ENCODE data around the gene IL2RA.
"Not testable (repeated sequence)": the region's sequence is repeated elsewhere in the genome, so short reads cannot be mapped to it uniquely, and the experiment has no call there.

The IL2RA gene

DNA sequence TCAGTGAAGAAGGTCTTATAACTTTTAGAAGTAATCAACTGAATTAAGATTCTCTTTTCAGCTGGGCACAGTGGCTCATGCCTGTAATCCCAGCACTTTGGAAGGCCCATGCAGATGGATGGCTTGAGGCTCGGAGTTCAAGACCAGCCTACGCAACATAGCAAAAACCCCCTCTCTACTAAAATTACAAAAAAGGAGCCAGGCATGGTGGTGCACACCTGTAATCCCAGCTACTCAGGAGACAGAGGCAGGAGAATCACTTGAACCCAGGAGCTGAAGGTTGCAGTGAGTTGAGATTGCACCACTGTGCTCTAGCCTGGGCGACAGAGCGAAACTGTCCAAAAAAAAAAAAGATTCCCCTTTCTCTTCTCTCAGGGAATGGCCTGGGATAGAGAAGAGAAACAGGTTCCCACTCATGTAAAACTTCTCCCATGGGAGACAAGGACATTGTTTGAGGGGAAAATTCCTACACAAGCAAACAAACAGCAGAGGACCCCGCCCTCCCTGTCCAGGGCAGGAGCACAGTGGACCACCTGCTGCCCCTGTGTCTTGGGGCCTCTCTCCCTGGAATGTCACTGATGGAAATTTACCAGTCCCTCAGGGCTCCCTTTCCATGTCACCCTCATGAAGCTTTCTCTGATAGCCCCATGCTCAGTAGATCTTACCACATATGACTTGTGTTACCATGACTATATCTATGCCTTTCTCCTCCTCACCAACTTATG is 5.6 kb downstream of the IL2RA start:
- FAIRE-seq, result no peak

DNA sequence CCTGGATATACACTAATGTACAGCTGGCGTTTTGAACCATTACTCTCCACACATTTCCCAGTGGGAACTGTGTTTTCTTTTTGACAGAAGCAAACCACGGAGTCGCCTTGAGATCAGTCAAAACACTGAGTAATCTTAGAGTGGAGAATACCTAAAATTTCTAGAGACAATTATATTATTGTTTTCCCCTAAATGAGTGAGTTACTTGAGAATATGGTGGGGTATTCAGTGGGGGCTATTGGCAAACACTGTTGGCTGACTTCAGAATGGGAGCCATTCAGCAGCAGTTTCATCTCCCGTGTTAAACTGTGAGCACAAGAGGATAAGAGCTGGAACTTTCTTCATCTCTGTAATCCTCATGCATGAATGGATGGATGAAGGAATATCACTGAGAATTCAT is 6.2 kb downstream of the IL2RA start:
- no peak for FAIRE-seq

DNA sequence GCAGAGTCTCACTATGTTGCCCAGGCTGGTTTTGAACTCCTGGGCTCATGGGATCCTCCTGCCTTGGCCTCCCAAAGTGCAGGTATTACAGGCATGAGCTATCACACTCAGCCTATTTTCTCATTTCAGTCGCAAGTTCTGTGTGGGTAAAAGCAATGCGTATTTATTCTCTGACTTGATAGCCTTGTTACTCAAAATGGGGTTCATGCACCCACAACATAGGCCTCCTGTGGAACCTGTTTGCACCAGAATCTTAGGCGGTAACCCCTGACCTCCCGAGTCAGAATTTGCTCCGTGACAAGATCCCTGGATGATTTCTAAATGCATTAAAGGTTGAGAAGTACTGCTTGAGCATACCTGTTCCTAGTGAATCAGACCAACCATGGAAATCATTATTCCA is 7.3 kb downstream of the IL2RA start:
- FAIRE-seq, result no peak

DNA sequence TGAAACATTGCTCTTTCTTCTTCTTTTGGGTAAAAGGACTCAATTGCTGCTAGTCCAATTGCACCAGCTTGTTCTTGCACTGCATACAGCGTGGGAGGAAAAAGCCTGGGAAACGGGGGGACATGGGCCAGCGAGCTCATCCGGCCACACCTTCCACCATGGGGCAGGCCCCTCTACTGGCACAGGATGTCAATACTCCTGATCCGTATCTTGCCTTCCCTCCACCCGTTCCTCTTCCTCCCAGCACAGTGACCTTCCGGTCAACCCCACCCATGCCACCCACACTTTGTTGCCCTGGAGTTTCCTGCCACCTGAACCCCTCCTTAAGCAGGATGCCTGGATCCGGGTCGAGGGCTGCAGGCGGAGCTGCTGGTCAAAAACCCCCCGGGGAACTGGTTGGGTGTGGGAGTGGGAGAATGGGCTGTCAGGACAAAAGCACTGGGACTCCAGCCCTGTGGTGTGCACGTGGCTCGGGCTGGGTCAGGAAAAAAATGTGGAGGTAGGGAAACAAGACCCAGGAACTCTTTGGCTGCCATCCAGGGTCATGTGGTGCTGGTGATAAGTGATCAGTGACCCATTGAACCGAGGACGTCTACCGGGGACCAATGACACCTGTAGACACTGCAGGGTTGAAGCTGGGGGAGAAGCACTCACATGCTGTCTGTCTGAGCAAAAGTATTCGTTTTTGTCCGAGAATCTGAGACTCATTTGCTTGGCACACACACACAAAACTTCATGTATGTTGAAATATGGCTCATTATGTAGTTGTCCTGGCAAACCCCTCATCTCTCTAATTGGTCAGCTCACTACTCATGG is 8.1 kb downstream of the IL2RA start:
- FAIRE-seq, result no peak

DNA sequence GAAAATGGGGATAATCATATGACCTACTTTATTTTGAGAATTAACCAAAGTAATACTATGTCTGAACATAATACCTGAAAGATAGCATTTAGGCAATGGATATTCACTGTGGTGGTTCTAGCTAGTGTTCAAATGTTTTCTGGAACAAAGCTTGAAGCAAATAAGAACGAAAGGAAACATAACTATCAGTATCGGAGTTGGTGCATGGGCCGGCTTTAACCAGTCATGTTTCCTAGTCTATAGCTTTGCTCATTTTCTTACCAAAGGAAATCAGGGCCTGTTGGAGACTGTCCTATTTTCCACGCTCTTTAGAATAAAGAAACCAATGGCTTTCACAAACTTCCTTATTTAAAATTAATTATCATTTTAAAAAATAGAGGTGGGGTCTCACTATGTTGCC is 8.9 kb downstream of the IL2RA start:
- FAIRE-seq, result no peak

DNA sequence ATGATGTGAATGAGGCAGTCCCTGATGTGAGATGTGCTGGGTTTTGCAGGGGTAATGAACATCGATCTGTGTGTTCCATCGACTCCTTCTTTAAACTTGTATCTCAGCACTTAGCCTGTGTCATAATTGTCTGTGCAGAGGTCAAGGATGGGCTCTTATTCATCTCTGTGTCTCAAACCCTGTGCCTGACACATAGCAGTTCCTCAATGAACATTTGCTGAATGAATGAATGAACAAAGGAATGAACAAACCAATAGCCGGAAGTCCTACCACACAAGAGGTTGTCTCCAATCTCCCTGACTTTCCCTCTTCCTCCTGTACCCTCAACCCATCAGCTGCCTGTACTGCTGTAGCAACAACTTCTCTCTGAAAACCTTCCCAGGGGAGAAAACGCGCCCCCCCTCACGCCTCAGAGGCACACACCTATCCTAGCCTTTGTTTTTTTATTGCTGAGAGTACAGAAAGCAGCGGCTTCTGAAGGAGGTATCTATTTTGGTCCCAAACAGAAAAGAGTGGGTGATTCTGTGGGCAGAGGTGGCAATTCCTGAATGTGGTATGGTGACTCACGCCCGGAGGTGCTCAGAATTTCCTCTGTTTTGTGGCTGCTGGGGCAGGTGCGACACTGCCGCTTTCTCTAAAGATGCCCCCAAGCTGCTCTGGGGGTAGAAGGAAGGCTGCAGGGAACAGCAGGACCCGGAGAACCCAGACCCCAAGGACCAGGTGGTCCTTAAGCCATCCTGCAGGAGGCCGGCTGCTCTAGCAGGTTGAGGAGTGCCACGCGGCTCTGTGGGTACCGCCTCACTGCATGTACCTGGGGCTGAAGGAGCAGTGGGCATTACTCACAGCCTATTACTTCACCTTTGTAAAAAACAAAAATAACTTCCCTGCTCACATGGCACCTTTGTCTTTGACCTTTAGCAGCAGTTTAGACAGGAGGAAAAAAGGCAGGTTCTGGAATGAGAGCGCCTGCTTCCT is 9.6 kb downstream of the IL2RA start:
- no peak for FAIRE-seq

DNA sequence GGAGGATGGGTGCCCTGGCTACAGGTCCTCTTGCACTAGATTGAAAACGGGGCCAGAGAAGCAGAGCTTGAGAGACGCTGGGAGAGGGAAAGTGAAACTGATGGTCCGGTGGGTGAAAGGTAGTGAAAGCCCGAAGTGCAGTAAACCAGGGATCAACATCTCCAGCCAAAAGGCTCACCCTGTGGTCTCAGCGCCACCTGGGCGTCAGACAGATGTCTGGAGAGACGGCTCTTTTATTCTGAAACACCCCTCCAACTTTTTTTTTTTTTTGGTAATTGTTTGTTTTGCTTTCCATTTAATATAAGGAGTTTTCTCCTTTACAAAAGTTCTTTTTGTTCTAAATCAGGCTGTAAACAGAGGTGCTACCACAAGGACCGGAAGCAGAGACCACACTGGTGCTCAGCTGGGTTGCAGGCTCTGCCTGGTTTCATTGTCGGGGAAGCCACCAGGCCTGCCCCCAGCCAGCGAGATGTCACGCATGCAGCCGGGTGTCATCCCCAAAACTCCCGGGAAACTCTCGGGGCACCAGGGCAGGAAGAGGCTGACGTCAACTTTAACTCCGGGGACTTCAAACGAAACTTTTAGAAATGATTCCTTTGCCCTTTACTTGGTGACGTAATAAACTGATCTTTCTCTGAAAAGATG is 11.2 kb downstream of the IL2RA start:
- no peak for FAIRE-seq

DNA sequence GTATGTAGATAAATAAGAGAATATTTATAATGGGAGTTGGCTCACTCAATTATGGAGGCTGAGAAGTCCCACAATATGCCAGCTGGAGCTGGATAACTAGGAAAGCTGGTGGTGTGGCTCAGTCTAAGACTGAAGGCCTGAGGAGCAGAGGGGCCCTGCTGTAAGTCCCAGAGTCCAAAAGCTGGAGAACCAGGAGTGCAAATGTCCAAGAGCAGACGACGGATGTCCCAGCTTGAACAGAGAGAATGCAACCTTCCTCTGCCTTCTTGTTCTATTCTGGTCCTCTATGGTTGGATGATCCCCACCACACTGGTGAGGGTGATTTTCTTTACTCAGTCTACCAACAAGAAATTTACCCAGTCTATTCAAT is 13.2 kb downstream of the IL2RA start:
- FAIRE-seq, result no peak

DNA sequence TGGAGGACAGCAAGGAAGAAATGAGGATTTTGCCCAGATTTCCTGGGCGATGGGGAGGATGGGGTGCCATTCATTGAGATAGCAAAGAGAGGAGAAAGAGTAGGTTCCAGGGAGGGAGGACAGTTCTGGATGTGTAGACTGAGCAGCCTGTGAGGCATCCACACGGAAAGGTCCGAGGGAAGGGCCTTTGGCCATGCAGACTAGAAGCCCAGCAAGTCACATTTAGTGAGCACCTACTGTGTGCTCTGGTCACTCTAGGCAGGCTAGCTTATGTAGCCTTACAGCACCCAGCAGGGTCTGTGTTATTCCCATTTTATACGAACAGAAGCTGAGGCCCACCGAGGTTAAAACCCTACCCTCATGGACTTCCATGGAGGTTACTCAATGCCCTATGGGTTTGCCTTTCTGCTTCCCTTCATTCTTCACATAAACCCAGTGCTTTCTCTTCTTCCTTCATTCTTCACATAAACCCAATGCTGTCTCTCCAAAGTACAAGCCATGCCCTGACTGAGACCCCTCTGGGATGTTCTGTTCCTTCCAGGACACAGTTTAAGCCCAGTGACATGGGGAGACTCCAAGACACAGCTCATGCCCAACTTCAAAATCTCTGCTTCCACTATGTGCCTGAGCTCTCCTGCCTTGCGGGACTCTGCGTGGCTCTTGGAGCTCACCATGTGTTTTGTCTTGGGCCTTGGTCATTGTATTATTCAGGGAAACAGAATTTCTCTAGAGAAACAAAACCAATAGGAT is 13.7 kb downstream of the IL2RA start:
- FAIRE-seq, result no peak

DNA sequence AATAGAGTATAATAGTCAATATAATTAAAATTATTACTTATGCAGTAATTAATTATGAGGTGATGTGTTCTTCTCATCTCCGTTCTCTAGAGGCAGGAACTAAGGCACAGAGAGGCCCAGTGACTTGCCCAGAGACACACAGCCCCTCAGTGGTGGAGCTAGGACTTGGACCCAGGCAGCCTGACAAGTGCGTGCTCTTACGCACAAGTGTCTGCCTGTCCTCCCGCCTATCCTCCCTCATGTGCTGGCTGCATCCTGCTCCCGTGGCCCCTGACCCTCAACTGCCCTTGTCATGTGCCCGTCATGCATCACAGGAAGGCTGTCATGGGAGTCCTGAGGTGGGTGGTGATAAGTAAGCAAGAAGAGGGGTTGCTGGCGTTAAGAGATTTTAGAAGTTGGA is 14.3 kb downstream of the IL2RA start:
- FAIRE-seq, result no peak

DNA sequence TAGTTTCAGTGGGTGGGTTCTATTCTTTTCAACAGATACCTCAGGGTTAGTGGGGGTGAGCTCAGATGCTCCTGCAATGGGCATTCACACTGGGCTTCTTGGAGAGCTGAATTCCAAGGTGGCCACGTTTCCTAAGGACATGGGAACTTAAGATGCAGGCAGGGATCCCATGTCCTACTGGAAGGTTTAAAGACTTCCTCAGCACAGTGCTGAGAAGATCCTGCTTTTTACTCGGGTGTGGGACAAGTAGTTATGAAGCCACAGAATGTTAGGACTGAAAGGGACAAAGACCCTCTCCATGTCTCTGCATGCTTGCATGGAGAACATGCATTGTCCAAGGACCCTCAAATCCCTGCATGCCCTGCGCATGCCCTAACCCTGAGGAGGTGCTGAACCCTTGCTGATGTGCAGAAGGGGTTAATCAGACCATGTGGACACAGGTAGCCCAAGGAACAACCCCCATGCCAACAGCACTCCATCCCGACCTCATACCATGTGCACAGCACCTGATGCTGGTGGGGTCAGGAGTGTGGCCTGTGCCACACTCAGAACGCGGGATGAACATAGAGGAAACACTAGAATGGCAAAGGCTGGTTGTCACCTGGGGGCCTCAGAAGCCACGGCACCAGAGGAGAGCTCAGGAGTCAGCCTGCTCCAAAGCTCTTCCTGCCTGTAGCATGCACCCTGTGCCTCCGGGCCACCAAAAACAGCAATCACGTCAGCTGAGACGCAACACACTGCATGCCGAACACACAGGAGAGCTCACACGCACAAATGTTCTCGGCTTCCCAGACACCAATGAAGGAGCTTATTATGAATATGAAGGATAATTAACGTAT is 15.2 kb downstream of the IL2RA start:
- no peak for FAIRE-seq

DNA sequence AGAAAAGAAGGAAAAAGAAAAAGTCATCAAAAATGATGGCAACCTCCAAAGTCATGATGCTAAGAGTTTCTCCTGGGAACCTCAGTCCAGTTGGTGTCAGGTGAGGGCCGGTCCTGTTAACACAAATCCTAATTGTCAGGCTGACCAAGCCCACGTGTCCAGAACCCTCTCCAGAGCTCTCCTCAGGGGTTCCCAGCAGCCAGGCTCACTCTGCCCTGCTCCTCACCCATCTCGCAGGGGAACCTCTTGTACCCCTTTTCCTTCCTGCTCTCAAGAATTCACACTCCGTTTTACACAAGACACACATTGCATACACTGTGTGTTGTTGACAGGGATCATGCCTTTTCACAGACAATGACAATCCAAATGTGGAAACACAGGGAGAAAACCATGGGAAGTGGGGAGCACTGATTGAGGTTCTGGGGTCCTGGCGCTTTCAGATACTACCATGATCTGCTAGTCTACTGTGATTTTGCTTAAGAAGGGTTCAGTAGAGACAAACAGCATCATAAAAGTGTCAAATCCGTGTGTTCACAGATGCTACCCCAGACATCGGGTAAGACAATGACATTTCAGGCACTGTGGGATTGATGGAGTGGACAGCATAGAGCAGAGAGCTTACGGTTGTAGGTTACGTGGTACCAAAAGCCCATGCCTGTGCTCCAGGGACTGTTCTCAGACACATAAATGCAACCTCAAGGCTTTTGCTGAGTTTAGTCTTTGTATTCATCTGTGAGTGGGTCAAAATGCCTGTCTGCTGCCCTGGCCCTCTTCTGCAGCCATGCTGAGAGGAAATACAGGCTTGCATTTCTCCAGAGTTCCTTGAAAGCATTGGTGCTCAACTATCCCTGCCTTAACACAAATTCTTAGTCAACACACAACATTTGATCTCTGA is 16.0 kb downstream of the IL2RA start:
- no peak for FAIRE-seq

DNA sequence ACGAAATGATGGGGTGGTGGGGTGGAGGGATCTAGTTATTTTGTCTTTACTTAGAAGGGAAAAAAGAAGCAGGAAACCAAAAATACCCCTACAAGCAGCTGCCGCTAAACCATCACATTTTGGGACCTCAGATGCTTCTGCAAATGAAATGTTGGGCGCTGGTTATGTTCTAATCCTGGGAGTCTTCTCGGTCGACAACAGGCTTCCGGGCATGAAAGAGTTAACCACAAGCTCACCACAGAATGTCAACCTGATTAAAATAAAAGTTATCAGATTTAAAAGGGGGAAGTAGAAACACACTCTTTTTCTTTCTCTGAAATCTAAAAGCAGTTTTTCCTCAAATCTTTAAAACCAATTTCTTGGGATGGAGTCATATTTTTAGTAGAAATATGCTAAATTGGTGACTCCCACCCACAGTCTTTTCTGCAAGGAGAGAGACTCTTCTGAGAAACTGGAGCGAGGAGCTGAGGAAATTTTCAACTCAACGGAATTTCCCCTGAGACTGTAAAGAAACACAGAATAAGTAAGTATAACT is 16.8 kb downstream of the IL2RA start:
- FAIRE-seq, result no peak

DNA sequence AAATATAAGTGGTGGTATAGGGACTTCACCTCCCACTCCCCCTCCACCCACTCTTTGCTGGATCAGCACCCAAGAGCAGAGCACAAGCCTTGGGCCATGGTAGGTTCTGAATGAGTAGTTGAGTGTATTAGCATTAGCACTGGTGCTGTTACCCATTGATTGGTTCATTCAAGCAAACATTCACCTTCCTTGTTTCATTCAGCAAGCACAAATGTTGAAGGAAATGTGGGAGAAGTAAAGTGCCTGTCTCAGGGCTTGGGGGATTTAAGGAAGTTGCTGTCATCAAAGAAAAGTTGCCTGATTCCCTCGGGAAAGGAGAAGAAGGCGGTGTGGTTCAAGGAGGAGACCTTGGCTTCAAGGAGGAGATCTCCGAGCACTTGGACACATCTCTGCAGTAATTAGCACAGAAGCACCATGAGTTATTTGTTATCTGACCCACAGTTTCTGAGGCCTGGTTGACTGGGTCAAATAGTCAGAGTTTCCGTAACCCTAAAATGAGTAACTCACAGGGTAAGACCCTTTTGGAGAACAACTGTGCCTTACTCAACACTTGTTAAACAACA is 17.3 kb downstream of the IL2RA start:
- no peak for FAIRE-seq

DNA sequence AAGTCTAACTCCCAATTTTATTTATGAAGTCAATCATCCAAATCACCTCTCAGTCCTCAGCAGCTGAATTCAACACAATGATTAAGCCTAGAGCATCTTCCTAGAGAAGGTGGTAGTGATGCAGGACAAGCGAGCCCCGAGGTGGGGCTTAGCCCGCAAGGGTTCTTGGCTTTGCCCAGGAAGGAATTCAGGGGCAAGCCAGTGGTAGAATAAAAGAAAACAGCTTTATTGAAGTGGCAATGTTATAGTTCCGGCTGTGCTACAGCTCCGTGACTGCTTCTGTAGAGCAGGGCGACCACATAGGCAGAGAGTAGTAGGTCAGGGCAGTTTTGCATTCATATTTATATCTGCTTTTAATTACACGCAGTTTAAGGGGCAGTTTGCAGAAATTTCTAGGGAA is 18.1 kb downstream of the IL2RA start:
- no peak for FAIRE-seq

DNA sequence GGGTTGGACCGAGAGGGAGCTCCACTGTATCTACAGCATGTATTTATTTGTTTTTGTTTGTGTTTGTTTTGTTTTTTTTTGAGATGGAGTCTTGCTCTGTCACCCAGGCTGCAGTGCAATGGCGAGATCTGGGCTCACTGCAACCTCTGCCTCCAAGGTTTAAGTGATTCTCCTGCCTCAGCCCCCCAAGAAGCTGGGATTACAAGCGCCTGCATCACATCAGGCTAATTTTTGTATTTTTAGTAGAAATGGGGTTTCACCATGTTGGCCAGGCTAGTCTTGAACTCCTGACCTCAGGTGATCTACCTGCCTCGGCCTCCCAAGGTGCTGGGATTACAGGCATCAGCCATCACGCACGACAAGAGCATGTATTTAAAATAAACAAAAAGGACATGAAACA is 18.8 kb downstream of the IL2RA start:
- not testable (repeated sequence) for FAIRE-seq

DNA sequence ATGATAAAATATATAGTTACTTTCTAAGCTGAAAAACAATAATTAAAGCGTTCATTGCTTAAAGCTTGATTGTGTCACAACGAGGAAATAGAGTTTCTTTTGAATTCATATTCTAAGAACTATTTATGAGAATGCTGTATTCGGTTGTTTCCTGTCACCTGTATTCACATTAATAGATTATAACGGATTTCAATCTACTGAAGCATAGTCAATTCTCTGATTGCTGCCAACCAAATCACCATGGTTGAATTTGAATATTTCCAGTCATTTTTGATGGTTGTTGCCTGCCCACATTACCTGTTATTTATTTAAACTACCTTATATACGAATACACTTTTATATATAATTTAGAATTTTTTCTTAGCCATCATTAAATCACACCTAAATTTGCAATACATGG is 22.0 kb downstream of the IL2RA start:
- FAIRE-seq, result no peak

DNA sequence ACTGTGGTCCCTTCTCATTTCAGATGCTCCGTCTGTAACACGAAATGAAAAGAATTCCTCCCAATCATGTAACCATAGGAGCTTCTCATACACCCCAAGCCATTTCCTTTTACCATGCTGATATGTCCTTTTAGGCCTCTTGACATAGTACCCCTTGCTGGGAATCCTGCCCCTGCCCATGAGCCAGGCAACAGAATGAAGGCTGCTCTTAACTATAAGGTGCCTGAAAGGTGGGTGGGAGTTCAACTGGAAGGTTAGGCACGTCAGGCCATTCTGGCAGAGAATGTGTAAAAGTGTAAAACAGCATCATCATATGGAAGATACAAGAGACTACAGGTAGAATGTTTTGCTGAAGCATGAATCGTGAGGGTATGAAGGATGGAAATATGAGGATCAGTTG is 22.5 kb downstream of the IL2RA start:
- no peak for FAIRE-seq

DNA sequence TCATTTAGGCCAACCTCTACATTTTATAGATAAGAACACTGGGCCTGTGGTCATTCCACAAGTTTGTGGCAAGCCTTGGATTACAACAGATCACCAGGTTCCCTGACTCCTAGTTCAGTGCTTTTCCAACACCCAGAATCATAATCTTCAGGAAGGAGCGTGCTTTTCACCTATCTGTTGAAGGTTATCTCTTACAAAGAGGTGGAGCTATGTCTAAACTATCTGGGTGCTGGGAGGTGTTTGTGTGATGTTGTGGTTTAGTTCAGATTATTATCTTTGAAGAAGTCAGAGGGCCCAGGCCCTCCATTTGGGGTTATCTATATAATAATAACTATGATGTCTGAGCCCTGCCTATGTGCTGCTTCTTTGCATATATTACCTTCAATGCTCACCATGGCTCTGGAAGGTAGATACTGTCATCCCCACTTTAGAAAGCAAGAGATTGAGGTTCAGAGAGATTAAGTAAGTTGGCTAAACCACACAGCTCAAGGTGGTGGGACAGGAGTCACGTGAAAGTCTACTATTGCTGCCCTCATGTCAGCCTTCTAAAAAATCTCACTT is 24.0 kb downstream of the IL2RA start:
- no peak for FAIRE-seq

Data from islet of Langerhans (tissue), 1 donor.